ENCODE results near the gene EPM2AIP1. TPM values are rescaled to one million over a fixed set of nuclear protein-coding genes. Genes with fewer than 3 reads are reported as not detected.

EPM2AIP1 gene
- total and polyA plus RNA-seq, 9 of the 15 experiments (the other 6 are each of a cell fraction or from before 2014, with no cell fraction given) = 6.7 to 44.8 (median 25.2) TPM

DNA sequence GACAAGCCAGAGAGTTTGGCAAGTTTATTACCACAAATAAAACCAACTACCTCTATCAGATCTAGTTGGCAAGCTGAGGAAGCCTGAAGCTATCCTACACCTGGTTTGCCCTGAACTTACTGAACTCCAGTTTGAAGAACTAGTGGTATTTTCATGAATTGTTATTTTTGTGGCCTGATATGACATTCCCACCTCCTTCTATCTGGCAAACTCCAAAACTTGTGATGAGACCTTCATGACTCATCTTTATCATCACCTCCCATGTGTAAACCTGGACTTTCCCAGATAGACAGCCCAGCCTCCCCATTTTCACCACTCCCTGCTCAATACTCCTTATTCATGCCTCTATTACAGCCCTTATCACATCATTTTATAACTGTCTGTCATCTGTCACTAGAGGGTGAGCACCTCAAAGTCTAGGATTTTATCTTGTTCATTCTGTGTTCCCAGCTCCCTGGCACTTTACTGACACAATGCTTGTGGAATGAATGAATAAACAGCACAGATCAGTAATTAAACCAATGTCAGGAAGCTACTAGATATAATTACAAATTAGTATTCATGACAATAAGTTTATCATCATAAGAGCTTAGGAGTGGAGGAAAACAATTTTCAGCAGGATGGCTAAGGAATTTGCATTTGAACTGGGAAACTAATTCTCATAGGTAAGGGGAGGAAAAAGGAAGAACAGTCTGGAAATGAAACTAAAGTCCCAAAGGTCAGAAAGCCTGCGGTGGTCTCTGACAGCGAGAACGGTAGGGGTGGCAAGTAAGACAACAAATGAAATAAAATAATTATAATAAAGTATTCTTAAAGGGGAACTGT is 34.9 kb downstream of the EPM2AIP1 start (continued):
- TF ChIP-seq ZNF408 (CRISPR knock-in tag; IDR thresholded peaks at IDR 0.05; ENCODE audit: low read depth) (no peak), ARHGAP35 (IDR thresholded peaks at IDR 0.05; ENCODE audit: partially characterized antibody) (no peak), PHF21A (IDR thresholded peaks at IDR 0.05; ENCODE audit: borderline replicate concordance, low read depth) (no peak), IRF2 (CRISPR knock-in tag; IDR thresholded peaks at IDR 0.05) (no peak), NFRKB (IDR thresholded peaks at IDR 0.05; ENCODE audit: low read depth) (peak; percentile 70), HNRNPLL (IDR thresholded peaks at IDR 0.05; ENCODE audit: low read depth, low read length, poor library complexity, severe bottlenecking) (no peak), ATF7 (IDR thresholded peaks at IDR 0.05) (peak; percentile 86), ZNF444 (CRISPR knock-in tag; IDR thresholded peaks at IDR 0.05) (peak; percentile 40; the same call in 1 of the 2 replicates), FOXJ3 (CRISPR knock-in tag; IDR thresholded peaks at IDR 0.05) (no peak), NUFIP1 (IDR thresholded peaks at IDR 0.05; ENCODE audit: partially characterized antibody) (no peak), PHF8 (IDR thresholded peaks at IDR 0.05; ENCODE audit: borderline replicate concordance, low read length) (no peak), FOXP1 (CRISPR knock-in tag; IDR thresholded peaks at IDR 0.05) (peak; percentile 8; the same call in 1 of the 2 replicates), ZNF217 (CRISPR knock-in tag; IDR thresholded peaks at IDR 0.05) (no peak), HMG20B (CRISPR knock-in tag; IDR thresholded peaks at IDR 0.05) (no peak), TARDBP (IDR thresholded peaks at IDR 0.05) (no peak), TBL1XR1 (IDR thresholded peaks at IDR 0.05; ENCODE audit: low read length in 2 of 2) (peak; percentile 75 to 98; a peak in 3 of 4 replicates), ZNF224 (CRISPR knock-in tag; IDR thresholded peaks at IDR 0.05) (no peak), MED1 (CRISPR knock-in tag; IDR thresholded peaks at IDR 0.05; ENCODE audit: borderline replicate concordance) (no peak), NEUROD1 (IDR thresholded peaks at IDR 0.05; ENCODE audit: borderline replicate concordance, low read depth, low read length, partially characterized antibody) (peak; percentile 91), ZNF830 (CRISPR knock-in tag; IDR thresholded peaks at IDR 0.05) (no peak)
- TF ChIP-seq, protein P1, sequence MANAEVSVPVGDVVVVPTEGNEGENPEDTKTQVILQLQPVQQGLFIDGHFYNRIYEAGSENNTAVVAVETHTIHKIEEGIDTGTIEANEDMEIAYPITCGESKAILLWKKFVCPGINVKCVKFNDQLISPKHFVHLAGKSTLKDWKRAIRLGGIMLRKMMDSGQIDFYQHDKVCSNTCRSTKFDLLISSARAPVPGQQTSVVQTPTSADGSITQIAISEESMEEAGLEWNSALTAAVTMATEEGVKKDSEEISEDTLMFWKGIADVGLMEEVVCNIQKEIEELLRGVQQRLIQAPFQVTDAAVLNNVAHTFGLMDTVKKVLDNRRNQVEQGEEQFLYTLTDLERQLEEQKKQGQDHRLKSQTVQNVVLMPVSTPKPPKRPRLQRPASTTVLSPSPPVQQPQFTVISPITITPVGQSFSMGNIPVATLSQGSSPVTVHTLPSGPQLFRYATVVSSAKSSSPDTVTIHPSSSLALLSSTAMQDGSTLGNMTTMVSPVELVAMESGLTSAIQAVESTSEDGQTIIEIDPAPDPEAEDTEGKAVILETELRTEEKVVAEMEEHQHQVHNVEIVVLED (CRISPR knock-in tag; IDR thresholded peaks at IDR 0.05) = no peak; the same call in 1 of the 2 replicates
- TF ChIP-seq, protein P2, sequence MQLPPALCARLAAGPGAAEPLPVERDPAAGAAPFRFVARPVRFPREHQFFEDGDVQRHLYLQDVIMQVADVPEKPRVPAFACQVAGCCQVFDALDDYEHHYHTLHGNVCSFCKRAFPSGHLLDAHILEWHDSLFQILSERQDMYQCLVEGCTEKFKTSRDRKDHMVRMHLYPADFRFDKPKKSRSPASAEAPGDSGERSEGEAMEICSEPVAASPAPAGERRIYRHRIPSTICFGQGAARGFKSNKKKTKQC (CRISPR knock-in tag; IDR thresholded peaks at IDR 0.05) = no peak
- TF ChIP-seq, protein P3, sequence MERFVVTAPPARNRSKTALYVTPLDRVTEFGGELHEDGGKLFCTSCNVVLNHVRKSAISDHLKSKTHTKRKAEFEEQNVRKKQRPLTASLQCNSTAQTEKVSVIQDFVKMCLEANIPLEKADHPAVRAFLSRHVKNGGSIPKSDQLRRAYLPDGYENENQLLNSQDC (CRISPR knock-in tag; IDR thresholded peaks at IDR 0.05) = no peak
- TF ChIP-seq, protein P4, sequence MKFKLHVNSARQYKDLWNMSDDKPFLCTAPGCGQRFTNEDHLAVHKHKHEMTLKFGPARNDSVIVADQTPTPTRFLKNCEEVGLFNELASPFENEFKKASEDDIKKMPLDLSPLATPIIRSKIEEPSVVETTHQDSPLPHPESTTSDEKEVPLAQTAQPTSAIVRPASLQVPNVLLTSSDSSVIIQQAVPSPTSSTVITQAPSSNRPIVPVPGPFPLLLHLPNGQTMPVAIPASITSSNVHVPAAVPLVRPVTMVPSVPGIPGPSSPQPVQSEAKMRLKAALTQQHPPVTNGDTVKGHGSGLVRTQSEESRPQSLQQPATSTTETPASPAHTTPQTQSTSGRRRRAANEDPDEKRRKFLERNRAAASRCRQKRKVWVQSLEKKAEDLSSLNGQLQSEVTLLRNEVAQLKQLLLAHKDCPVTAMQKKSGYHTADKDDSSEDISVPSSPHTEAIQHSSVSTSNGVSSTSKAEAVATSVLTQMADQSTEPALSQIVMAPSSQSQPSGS (CRISPR knock-in tag; IDR thresholded peaks at IDR 0.05) = no peak
- TF ChIP-seq, protein P5, sequence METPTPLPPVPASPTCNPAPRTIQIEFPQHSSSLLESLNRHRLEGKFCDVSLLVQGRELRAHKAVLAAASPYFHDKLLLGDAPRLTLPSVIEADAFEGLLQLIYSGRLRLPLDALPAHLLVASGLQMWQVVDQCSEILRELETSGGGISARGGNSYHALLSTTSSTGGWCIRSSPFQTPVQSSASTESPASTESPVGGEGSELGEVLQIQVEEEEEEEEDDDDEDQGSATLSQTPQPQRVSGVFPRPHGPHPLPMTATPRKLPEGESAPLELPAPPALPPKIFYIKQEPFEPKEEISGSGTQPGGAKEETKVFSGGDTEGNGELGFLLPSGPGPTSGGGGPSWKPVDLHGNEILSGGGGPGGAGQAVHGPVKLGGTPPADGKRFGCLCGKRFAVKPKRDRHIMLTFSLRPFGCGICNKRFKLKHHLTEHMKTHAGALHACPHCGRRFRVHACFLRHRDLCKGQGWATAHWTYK (CRISPR knock-in tag; IDR thresholded peaks at IDR 0.05) = peak; percentile 90
